Endothelial cell of umbilical vein (primary cell): ENCODE data around the gene POU5F1.

Source experiments
- CTCF ChIP-seq, 2 donors: IDR thresholded peaks; 1 replicate in 1 of 2; 2 replicates in 1 of 2; pipeline ENCODE4 v1.5.1; 2011; ENCODE audit warnings: low read length in 2 of 2, mild to moderate bottlenecking in 2 of 2, moderate library complexity in 2 of 2, control low read depth in 1 of 2, inconsistent platforms in 1 of 2, low read depth in 1 of 2; ENCODE audit not compliant: insufficient read depth in 1 of 2; ENCODE audit errors: extremely low read depth in 1 of 2
- EZH2 ChIP-seq: IDR thresholded peaks from 2 replicates; pipeline ENCODE4 v1.6.1; 2012; ENCODE audit warnings: borderline replicate concordance, low read depth, mild to moderate bottlenecking, moderate library complexity, low read length, inconsistent platforms; ENCODE audit not compliant: severe bottlenecking
- GATA2 ChIP-seq: IDR thresholded peaks from 2 replicates; pipeline ENCODE4 v1.7.0; 2011; ENCODE audit warnings: low read depth, mild to moderate bottlenecking, moderate library complexity, mixed read lengths, low read length; ENCODE audit not compliant: insufficient read length, insufficient read depth
- MYC ChIP-seq: IDR thresholded peaks from one replicate; pipeline ENCODE4 v1.6.1; 2011; ENCODE audit warnings: mild to moderate bottlenecking, low read depth, low read length
- POLR2A ChIP-seq: IDR thresholded peaks from 2 replicates; pipeline ENCODE4 v1.6.1; 2012; ENCODE audit warnings: low read depth, mild to moderate bottlenecking, control low read depth, low read length

DNA sequence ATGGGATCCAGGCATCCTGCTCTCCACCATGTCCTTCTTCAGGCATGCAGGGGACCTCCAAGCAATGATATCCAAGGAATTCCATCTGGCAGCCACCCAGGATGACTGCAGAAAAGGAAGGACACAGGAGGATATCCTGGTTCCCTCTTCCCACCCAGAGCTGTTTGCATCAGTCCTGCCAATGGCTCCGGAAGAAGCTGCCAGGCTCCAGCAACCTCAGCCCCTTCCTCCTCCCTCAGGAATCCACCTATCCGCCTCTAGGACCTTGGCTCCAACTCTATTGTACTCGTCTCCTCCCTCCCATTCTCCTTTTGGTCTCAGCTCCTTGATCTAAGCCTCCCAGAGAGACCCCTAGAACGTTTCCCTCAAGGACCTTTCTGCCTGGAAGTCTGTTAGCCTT is 30.9 kb downstream of the POU5F1 start:
- no peak for TF ChIP-seq CTCF (IDR thresholded peaks at IDR 0.05; ENCODE audit: extremely low read depth in 1 of 2, insufficient read depth in 1 of 2, low read depth in 1 of 2, low read length in 2 of 2)
- TF ChIP-seq POLR2A, result no peak
- TF ChIP-seq EZH2, result no peak
- TF ChIP-seq MYC, result no peak
- no peak for TF ChIP-seq GATA2
